A673 (cell line): ENCODE data around the gene CLEC16A. TPM values are rescaled to one million over a fixed set of nuclear protein-coding genes. Genes with fewer than 3 reads are reported as not detected.

Experiments used
- BruUV-seq: library from RNA; stranded (reverse); fragments of 400-500 nt; replicated peaks from 2 replicates; lab custom pipeline; 2021; lab: Mats Ljungman, UMichigan
- CTCF ChIA-PET: fragments of 300-600 bp; sonication (Branson Sonifier 250); formaldehyde crosslinking; loops from one replicate; lab custom pipeline; 2022; ENCODE audit warnings: antibody characterized with exemption; lab: Charles Lee
- POLR2A ChIA-PET: fragments of 300-600 bp; sonication (Branson Sonifier 250); formaldehyde crosslinking; loops from one replicate; lab custom pipeline; 2022; ENCODE audit warnings: antibody characterized with exemption; ENCODE audit not compliant: low non-redundant PET; lab: Charles Lee
- DNase-seq: peaks from one replicate; pipeline ENCODE4 v3.0.0-alpha.2; 2015; ENCODE audit warnings: low spot score
- H3K27ac ChIP-seq: fragments of 200-600 bp; sonication (generic); 2 replicates; pipeline ENCODE4 v1.5.1; 2016; ENCODE audit warnings: mixed run types, low read depth, mild to moderate bottlenecking, mixed read lengths, antibody characterized with exemption, low read length; ENCODE audit not compliant: poor library complexity, severe bottlenecking
- H3K27me3 ChIP-seq: fragments of 200-600 bp; sonication (generic); replicated peaks from 2 replicates; pipeline ENCODE4 v1.6.1; 2017; ENCODE audit warnings: mixed run types, low read depth, mild to moderate bottlenecking, mixed read lengths, antibody characterized with exemption, low read length; ENCODE audit not compliant: insufficient read depth, poor library complexity
- H3K36me3 ChIP-seq: fragments of 200-600 bp; sonication (generic); 2 replicates; pipeline ENCODE4 v1.6.1; 2016; ENCODE audit warnings: mixed run types, mild to moderate bottlenecking, mixed read lengths, antibody characterized with exemption, low read length; ENCODE audit not compliant: insufficient read depth, poor library complexity, severe bottlenecking
- H3K4me1 ChIP-seq: fragments of 200-600 bp; sonication (generic); 2 replicates; pipeline ENCODE4 v1.6.1; 2017; ENCODE audit warnings: mixed run types, mild to moderate bottlenecking, mixed read lengths, antibody characterized with exemption, low read length; ENCODE audit not compliant: insufficient read depth, poor library complexity, severe bottlenecking
- H3K4me3 ChIP-seq: fragments of 200-600 bp; sonication (generic); 2 replicates; pipeline ENCODE4 v1.5.1; 2016; ENCODE audit warnings: low read depth, mixed run types, mild to moderate bottlenecking, mixed read lengths, low read length; ENCODE audit not compliant: poor library complexity, severe bottlenecking
- H3K9me3 ChIP-seq: fragments of 200-600 bp; sonication (generic); 2 replicates; pipeline ENCODE4 v1.6.1; 2016; ENCODE audit warnings: mixed run types, low read depth, mild to moderate bottlenecking, mixed read lengths, antibody characterized with exemption, low read length; ENCODE audit not compliant: poor library complexity, severe bottlenecking
- EZH2 ChIP-seq: fragments of 200-600 bp; sonication (generic); IDR thresholded peaks from 2 replicates; pipeline ENCODE4 v1.6.1; 2017; ENCODE audit warnings: borderline replicate concordance, low read depth, mild to moderate bottlenecking, mixed read lengths, antibody characterized with exemption, low read length; ENCODE audit not compliant: poor library complexity, severe bottlenecking
- intact Hi-C: fragments of 100-400 bp; cut with micrococcal nuclease; formaldehyde crosslinking; loops from one replicate; pipeline ENCODE4 v1.10.0; 2022; ENCODE audit not compliant: unreplicated experiment
- total RNA-seq: library from RNA; stranded (reverse); gene quantifications from 2 replicates; pipeline ENCODE4 v1.2.3, GENCODE V29; 2021
- TF ChIP-seq, protein P1 (sequence below): fragments of 300-800, 200-600 bp; sonication (generic); conservative IDR thresholded peaks from 2 replicates; pipeline ENCODE4 v1.5.1; 2017; ENCODE audit warnings: low read depth, mild to moderate bottlenecking, antibody characterized with exemption, low read length, moderate library complexity, mixed read lengths

Gene CLEC16A
- total RNA-seq, 1 experiment from 2014 or later: 23.4 TPM

DNA sequence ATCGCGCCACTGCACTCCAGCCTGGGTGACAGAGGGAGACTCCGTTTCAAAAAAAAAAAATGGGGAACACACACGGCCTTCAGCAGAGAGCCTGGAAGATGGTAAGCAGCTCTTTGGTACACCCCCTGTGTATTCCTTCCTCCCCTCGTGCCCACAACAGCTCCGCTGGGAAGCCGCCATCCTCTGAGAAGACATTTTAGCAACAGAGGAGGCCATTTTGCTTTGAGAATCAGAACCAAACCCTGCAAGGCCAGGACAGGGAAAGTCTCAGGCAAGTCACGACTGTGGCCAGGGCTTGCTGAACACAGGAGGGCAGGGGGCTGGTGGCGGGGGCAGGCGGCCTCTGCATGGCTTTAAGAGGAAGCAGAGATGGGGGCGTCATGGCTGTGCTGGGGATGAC lies 265.9 kb downstream of the CLEC16A start:
- no peaks in the 10 kb centered on the region for H3K4me1 ChIP-seq
- H3K4me3 ChIP-seq: no peak overlapping the region
- intact Hi-C loops: no loop called here
- BruUV-seq: no TSS peak
- no peak for DNase-seq
- ChIA-PET POLR2A (no interaction called here), CTCF (no interaction called here)
- TF ChIP-seq EZH2: no peak
- TF ChIP-seq, protein P1, sequence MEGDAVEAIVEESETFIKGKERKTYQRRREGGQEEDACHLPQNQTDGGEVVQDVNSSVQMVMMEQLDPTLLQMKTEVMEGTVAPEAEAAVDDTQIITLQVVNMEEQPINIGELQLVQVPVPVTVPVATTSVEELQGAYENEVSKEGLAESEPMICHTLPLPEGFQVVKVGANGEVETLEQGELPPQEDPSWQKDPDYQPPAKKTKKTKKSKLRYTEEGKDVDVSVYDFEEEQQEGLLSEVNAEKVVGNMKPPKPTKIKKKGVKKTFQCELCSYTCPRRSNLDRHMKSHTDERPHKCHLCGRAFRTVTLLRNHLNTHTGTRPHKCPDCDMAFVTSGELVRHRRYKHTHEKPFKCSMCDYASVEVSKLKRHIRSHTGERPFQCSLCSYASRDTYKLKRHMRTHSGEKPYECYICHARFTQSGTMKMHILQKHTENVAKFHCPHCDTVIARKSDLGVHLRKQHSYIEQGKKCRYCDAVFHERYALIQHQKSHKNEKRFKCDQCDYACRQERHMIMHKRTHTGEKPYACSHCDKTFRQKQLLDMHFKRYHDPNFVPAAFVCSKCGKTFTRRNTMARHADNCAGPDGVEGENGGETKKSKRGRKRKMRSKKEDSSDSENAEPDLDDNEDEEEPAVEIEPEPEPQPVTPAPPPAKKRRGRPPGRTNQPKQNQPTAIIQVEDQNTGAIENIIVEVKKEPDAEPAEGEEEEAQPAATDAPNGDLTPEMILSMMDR: no peak
- no peak overlapping the region for H3K27ac ChIP-seq
- H3K9me3 ChIP-seq: no peaks in the 10 kb centered on the region
- no peaks in the 10 kb centered on the region for H3K27me3 ChIP-seq
- no peaks in the 10 kb centered on the region for H3K36me3 ChIP-seq

DNA sequence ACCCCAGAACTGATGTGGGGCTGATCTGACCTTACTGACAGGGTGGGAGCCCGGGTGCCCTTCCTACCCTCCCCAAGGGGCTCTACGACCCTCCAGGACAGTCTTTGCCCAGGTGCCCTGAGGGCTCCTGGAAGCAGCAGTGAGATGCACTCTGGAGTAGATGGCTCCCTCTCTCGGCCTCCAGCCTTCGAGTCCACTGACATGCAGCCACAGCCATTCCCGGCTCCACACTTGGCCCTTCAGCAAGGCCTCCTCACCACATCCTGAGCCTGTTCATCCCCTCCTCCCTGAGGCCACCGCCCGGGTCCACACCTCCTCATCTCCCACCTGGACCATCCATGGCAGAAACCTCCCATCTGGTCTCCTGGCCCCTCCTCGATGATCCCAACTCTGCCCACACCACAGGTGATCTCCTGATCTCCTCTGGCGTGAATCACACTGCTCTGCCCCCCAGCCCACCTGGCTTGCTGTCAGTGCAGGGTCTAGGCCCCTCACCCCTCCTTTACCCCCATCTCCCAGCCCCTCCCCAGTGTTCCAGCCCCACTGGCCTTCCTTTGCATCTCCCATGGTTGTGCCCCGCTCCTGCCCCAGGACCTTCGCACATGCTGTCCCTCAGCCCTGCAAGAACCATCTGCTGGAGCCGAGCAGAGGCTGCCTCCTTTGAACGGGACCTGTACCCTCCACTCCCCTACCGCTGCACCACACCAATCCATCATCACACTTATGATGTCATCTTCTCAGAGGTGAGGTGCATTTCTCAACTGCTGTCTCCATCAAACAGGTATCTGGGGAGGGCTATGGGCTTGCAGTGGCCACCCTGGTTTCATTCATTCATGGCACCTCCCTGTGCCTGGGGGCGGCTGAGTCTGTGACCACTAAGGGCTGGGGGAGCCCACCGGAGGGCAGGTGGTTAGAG lies 267.0 kb downstream of the CLEC16A start:
- no TSS peak for BruUV-seq
- no peaks in the 10 kb centered on the region for H3K27me3 ChIP-seq
- no peak for DNase-seq
- intact Hi-C loops: no loop called here
- no peak overlapping the region for H3K4me3 ChIP-seq
- H3K9me3 ChIP-seq: no peaks in the 10 kb centered on the region
- TF ChIP-seq, protein P1: no peak
- CTCF ChIA-PET: no interaction called here
- no peak overlapping the region for H3K27ac ChIP-seq
- POLR2A ChIA-PET: no interaction called here
- H3K4me1 ChIP-seq: no peaks in the 10 kb centered on the region
- H3K36me3 ChIP-seq: no peaks in the 10 kb centered on the region

DNA sequence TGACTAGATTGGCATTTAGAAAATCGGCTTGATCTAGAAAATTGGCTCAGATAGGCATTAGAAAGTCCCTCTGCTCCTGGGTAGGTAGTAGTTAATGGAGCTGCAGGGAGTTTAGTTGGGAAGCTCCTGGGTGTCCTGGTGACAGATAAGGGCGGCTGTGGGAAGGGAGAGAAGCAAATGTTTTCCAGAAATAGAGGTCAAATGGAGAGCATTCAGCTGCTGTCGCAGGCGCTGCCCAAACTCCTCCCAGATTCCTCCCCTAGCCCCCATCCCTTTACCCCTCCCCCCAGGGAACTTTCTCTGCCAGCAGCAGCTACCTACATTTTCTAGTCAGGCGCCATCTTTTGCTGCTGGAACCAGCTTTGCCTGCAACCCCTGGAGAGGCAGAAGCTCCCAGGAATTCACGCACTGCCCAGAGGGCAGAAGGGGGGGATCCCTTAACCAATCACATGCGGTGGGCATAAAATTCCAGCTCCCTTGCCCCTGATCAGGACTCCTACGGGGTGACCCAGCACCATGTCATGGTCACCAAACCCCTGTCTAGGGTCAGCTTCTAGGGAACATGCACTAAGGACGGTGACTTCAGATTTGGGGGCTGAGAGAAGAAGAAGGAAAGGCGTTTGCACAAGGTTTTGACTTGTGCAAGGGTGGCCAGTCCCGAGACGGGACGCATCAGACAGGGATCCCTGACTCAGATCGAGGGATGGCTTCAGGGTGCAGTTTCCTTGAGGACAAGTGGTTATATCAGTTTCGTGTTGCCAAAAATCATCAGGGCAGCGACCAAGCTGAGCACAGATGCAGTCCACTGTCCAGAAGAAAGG lies 267.8 kb downstream of the CLEC16A start:
- Histone ChIP-seq H3K4me1 (no peaks in the 10 kb centered on the region), H3K36me3 (no peaks in the 10 kb centered on the region), H3K9me3 (no peaks in the 10 kb centered on the region), H3K27ac (no peak overlapping the region), H3K4me3 (no peak overlapping the region), H3K27me3 (no peaks in the 10 kb centered on the region)
- BruUV-seq: no TSS peak
- ChIA-PET CTCF (no interaction called here), POLR2A (no interaction called here)
- intact Hi-C loops: no loop called here
- TF ChIP-seq, protein P1: no peak
- no peak for TF ChIP-seq EZH2
- DNase-seq: no peak
